HepG2 (cell line): ENCODE data around the gene LGALS4. TPM values are rescaled to one million over a fixed set of nuclear protein-coding genes. Genes with fewer than 3 reads are reported as not detected.

Experiments used
- DNMT1 ChIP-seq: sonication (generic); formaldehyde crosslinking; IDR thresholded peaks from 2 replicates; pipeline ENCODE4 v1.5.1; 2020; ENCODE audit warnings: mild to moderate bottlenecking, missing genetic modification reagents
- FOXK1 ChIP-seq: sonication (generic); formaldehyde crosslinking; IDR thresholded peaks from 2 replicates; pipeline ENCODE4 v1.4.0; 2020; ENCODE audit warnings: low read depth, missing genetic modification reagents, borderline replicate concordance
- FOXM1 ChIP-seq: sonication (generic); formaldehyde crosslinking; IDR thresholded peaks from 2 replicates; pipeline ENCODE4 v1.5.0; 2020; ENCODE audit warnings: missing genetic modification reagents
- FOXP1 ChIP-seq, 2 experiments: fragments of 450-650 bp in 1 of 2; IDR thresholded peaks; 2 replicates each; pipeline ENCODE4 v1.6.1; 2017 to 2018; ENCODE audit warnings: antibody characterized with exemption in 1 of 2
- HES4 ChIP-seq: sonication (generic); formaldehyde crosslinking; IDR thresholded peaks from 2 replicates; pipeline ENCODE4 v1.9.0; 2021; ENCODE audit warnings: mild to moderate bottlenecking, missing genetic modification reagents, borderline replicate concordance
- ISX ChIP-seq: sonication (generic); formaldehyde crosslinking; conservative IDR thresholded peaks from 2 replicates; pipeline ENCODE4 v1.5.0; 2020; ENCODE audit warnings: missing genetic modification reagents
- NR3C1 ChIP-seq: sonication (generic); formaldehyde crosslinking; IDR thresholded peaks from 2 replicates; pipeline ENCODE4 v1.4.0; 2020; ENCODE audit warnings: missing genetic modification reagents
- SP1 ChIP-seq, 2 experiments: fragments of 450-650 bp in 1 of 2; sonication (generic) in 1 of 2; formaldehyde crosslinking in 1 of 2; IDR thresholded peaks; 2 replicates each; pipeline versions ENCODE4 v1.4.0 to v1.6.1; 2016 to 2020; ENCODE audit warnings: missing genetic modification reagents in 1 of 2
- SRF ChIP-seq: IDR thresholded peaks from 2 replicates; pipeline ENCODE4 v1.6.1; 2011; ENCODE audit warnings: mild to moderate bottlenecking, low read depth, low read length, moderate library complexity
- TFAP4 ChIP-seq: sonication (generic); IDR thresholded peaks from 2 replicates; pipeline ENCODE4 v1.6.1; 2016; ENCODE audit warnings: low read depth, borderline replicate concordance
- TRAFD1 ChIP-seq: sonication (generic); formaldehyde crosslinking; IDR thresholded peaks from 2 replicates; pipeline ENCODE4 v1.5.1; 2020; ENCODE audit warnings: missing genetic modification reagents, mild to moderate bottlenecking, borderline replicate concordance
- ZBTB42 ChIP-seq: sonication (generic); formaldehyde crosslinking; IDR thresholded peaks from 2 replicates; pipeline ENCODE4 v1.5.0; 2020; ENCODE audit warnings: mild to moderate bottlenecking, missing genetic modification reagents
- ZNF18 ChIP-seq: sonication (generic); formaldehyde crosslinking; IDR thresholded peaks from 2 replicates; pipeline ENCODE4 v1.8.0; 2022; ENCODE audit warnings: mild to moderate bottlenecking, missing genetic modification reagents; ENCODE audit not compliant: insufficient replicate concordance
- ZNF230 ChIP-seq: sonication (generic); formaldehyde crosslinking; IDR thresholded peaks from 2 replicates; pipeline ENCODE4 v1.4.0; 2020; ENCODE audit warnings: mild to moderate bottlenecking, missing genetic modification reagents
- ZNF329 ChIP-seq: sonication (generic); formaldehyde crosslinking; IDR thresholded peaks from 2 replicates; pipeline ENCODE4 v1.9.0; 2021; ENCODE audit warnings: low read depth, mild to moderate bottlenecking, missing genetic modification reagents
- ZNF441 ChIP-seq: sonication (generic); formaldehyde crosslinking; IDR thresholded peaks from 2 replicates; pipeline ENCODE4 v1.7.0; 2021; ENCODE audit warnings: missing genetic modification reagents, borderline replicate concordance
- ZNF660 ChIP-seq: sonication (generic); formaldehyde crosslinking; IDR thresholded peaks from 2 replicates; pipeline ENCODE4 v1.5.1; 2020; ENCODE audit warnings: mild to moderate bottlenecking, low read depth, missing genetic modification reagents, borderline replicate concordance
- ZNF7 ChIP-seq: IDR thresholded peaks from 2 replicates; pipeline ENCODE4 v1.6.1; 2016; ENCODE audit warnings: missing biosample characterization, missing genetic modification reagents
- ZNF768 ChIP-seq: sonication (generic); formaldehyde crosslinking; IDR thresholded peaks from 2 replicates; pipeline ENCODE4 v1.4.0; 2020; ENCODE audit warnings: missing genetic modification reagents
- ZSCAN20 ChIP-seq: sonication (generic); formaldehyde crosslinking; IDR thresholded peaks from 2 replicates; pipeline ENCODE4 v1.4.0; 2020; ENCODE audit warnings: missing genetic modification reagents, mild to moderate bottlenecking, borderline replicate concordance
- polyA plus RNA-seq, 8 experiments: library from polyadenylated mRNA; depleted of rRNA in 3 of 8; stranded (reverse) in 7 of 8; unstranded in 1 of 8; fragments of >200 nt; fragmentation: Illumina TruSeq in 4 of 8; extraction: Trizol in 4 of 8; gene quantifications; 2 replicates each; pipeline versions ENCODE4 v1.2.1 to v1.2.3, GENCODE V29; 2011 to 2016; ENCODE audit warnings: low read depth in 4 of 8, missing spikeins in 1 of 8, mixed read lengths in 1 of 8; ENCODE audit not compliant: insufficient read depth in 1 of 8
- total RNA-seq, 5 experiments: library from RNA; depleted of rRNA; stranded (reverse); fragments of >200 nt; fragmentation: Illumina TruSeq; extraction: Trizol; gene quantifications; 2 replicates each; pipeline ENCODE4 v1.2.3, GENCODE V29; 2016; ENCODE audit warnings: low read depth in 1 of 5
- TF ChIP-seq, protein P1 (sequence below): sonication (generic); formaldehyde crosslinking; IDR thresholded peaks from 2 replicates; pipeline ENCODE4 v1.8.0; 2022; ENCODE audit warnings: mild to moderate bottlenecking, missing genetic modification reagents
- TF ChIP-seq, protein P2 (sequence below): sonication (generic); formaldehyde crosslinking; IDR thresholded peaks from 2 replicates; pipeline ENCODE4 v1.5.0; 2020; ENCODE audit warnings: mild to moderate bottlenecking, missing genetic modification reagents, borderline replicate concordance

The LGALS4 gene
- total and polyA plus RNA-seq, 2 of the 13 experiments (the other 11 are each of a cell fraction or from before 2014, with no cell fraction given) = 0.24 to 0.71 TPM

DNA sequence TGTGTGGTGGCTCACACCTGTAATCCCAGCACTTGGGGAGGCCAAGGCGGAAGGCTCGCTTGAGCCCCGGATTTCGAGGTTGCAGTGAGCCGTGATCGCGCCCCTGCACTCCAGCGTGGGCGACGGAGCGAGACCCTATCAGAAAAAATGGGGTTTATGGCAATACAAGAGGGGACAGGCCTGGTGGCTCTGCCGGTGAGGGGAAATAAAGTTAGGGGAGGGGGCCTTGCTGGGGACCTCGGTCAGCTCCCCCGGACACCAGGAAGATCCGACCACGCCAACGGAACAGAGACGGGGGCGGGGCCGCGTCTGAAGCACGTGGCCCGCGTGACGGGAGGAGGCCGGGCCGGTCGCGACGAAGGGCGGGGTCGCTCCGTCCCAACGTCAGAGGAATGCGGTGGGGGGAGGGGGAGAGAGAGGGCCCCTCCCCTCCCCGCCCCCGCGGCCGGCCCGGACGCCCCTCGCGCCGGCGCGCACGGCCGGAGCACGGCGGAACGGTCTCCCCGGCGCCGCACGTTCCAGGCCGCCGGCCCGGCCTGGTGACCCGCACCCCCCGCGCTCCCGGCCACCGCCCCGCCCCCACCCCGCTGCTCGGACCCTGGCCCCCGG, 39.0 kb upstream of the LGALS4 start (continued):
- TF ChIP-seq ZNF18 (CRISPR knock-in tag) = no peak
- TF ChIP-seq ZBTB42 = no peak
- no peak for TF ChIP-seq ISX
- TF ChIP-seq, protein P1, sequence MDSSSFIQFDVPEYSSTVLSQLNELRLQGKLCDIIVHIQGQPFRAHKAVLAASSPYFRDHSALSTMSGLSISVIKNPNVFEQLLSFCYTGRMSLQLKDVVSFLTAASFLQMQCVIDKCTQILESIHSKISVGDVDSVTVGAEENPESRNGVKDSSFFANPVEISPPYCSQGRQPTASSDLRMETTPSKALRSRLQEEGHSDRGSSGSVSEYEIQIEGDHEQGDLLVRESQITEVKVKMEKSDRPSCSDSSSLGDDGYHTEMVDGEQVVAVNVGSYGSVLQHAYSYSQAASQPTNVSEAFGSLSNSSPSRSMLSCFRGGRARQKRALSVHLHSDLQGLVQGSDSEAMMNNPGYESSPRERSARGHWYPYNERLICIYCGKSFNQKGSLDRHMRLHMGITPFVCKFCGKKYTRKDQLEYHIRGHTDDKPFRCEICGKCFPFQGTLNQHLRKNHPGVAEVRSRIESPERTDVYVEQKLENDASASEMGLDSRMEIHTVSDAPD = no peak
- TF ChIP-seq ZNF768 = 0 out of 2 replicates have a peak, but pooled peaks have one; percentile 47
- TF ChIP-seq FOXM1 (CRISPR knock-in tag) = no peak
- peak; percentile 76; the same call in 1 of the 2 replicates for TF ChIP-seq ZNF329 (CRISPR knock-in tag)
- TF ChIP-seq TRAFD1 = no peak
- no peak for TF ChIP-seq ZNF7
- no peak for TF ChIP-seq SRF
- no peak for TF ChIP-seq ZNF441 (CRISPR knock-in tag)
- no peak; the same call in 1 of the 2 replicates for TF ChIP-seq HES4 (CRISPR knock-in tag)
- TF ChIP-seq FOXK1 (CRISPR knock-in tag) = peak; percentile 64; the same call in 1 of the 2 replicates
- TF ChIP-seq ZNF660 = no peak
- no peak for TF ChIP-seq ZNF230 (CRISPR knock-in tag)
- no peak for TF ChIP-seq ZSCAN20 (CRISPR knock-in tag)
- no peak for TF ChIP-seq FOXP1 (IDR thresholded peaks at IDR 0.05)
- TF ChIP-seq FOXP1 (CRISPR knock-in tag; IDR thresholded peaks at IDR 0.05) = no peak
- TF ChIP-seq, protein P2, sequence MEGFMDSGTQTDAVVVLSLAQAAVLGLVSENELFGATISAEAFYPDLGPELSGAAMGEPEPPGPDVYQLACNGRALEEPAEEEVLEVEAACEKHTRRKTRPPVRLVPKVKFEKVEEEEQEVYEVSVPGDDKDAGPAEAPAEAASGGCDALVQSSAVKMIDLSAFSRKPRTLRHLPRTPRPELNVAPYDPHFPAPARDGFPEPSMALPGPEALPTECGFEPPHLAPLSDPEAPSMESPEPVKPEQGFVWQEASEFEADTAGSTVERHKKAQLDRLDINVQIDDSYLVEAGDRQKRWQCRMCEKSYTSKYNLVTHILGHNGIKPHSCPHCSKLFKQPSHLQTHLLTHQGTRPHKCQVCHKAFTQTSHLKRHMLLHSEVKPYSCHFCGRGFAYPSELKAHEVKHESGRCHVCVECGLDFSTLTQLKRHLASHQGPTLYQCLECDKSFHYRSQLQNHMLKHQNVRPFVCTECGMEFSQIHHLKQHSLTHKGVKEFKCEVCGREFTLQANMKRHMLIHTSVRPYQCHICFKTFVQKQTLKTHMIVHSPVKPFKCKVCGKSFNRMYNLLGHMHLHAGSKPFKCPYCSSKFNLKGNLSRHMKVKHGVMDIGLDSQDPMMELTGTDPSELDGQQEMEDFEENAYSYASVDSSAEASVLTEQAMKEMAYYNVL (CRISPR knock-in tag) = no peak
- no peak for TF ChIP-seq SP1 (IDR thresholded peaks at IDR 0.05)
- TF ChIP-seq SP1 (CRISPR knock-in tag; IDR thresholded peaks at IDR 0.05) = peak; percentile 92
- TF ChIP-seq DNMT1 (CRISPR knock-in tag) = no peak
- TF ChIP-seq NR3C1 = no peak
- TF ChIP-seq TFAP4 = 0 out of 2 replicates have a peak, but pooled peaks have one; percentile 13
